Stimulated activated CD8-positive, alpha-beta memory T cell treated with anti-CD3 and anti-CD28 coated beads, Interleukin-4, amount 100 ng/mL, for 1 hour (primary cell): ENCODE results near the gene TTC39C.

Experiments
- DNase-seq, 2 donors: peaks; one replicate each; pipeline ENCODE4 v3.0.0-alpha.2; 2020; ENCODE audit warnings: low read depth in 2 of 2, low spot score in 1 of 2

Gene TTC39C

GRCh38 chr18:23990474-23991410 lies 23.8 kb upstream of the TTC39C start:
- no peak for DNase-seq

DNA sequence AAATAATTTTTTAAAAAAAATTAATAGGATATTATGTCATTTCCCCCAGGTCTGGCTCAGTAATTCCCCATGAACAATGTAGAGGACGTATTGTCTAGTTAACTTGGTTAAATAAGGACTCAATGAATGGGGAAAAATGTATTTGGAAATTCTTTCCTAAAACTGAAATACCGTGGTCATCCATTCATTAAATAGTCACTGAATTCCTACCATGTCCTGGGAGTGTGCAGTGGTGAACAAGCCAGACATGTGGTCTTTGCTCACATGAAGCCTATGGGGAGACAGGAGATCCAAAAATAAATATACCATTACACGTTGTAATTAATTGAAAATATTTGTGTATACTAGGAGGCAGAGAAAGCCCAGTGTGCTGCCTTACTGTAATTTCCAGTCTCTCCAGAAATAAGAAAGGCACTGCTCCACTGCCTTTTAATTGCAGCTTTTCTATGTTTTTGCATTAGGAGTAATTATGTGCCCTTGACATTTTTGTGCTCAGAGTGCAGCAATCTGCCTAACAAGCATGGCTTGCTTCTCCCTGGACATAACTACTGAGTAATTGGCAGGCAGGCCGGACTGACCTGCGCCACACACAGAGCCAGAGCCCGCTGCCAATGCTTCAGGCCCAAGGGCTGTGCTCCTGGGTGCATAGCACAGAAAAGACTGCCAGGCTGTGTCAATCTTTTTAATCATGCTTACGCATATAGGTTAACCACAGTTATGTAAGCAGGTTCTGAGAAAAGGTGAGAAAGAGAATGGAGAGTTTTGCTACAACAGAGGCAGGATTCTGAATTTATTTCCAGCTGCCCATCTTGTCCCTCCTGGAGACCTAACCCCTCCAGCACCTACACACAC lies 22.2 kb upstream of the TTC39C start:
- DNase-seq, result no peak

- no peak for DNase-seq
Measured at GRCh38 chr18:23992941-23993280, 21.6 kb upstream of the TTC39C start.

DNA sequence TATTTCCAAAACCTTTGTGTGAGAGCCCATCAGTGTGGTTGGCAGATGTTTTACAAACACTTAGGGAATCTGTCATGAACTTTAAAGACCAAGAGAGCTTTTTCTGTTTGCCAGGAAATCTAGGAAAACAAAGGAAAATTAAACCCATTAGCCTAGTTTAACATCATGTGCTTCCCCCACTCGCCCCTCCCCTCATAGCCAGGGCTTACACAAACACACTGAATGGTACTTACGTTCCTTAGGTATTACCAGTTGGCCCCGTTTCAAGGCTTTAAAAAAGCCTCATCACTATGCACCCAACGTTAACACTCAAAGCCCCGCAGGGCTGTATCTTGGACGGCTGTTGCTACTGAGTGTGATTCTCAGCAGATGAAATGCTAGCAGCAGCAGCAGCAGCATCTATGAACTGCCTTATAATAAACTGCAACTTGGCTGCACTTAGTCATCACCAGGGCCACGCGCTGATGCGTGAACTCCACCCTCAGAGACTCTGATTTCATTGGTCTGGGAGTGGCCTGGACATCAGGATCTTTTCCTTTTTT lies 20.1 kb upstream of the TTC39C start:
- no peak for DNase-seq

GRCh38 chr18:23995180-23995579 lies 19.4 kb upstream of the TTC39C start:
- no peak for DNase-seq

DNA sequence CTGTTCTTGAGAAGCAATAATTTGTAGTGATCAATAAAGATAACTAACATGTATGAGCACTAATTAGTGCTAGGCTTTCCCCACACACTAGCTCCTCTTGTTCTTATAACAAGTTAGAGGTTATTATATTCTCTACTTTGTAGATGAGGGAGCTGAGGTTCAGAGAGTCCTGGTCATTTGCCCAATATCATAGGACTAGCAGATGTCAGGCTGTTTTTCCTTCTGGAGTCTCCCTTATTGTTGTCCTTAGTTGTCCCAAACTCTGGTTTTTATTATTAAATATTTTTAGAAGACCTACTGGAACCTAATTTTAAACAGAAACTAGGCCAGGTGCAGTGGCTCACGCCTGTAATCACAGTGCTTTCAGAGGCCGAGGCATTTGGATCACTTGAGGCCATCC lies 16.5 kb upstream of the TTC39C start:
- DNase-seq, result no peak

- no peak for DNase-seq
Measured at GRCh38 chr18:23998820-23999219, 15.7 kb upstream of the TTC39C start.

- no peak for DNase-seq
Measured at GRCh38 chr18:24000613-24001490, 13.7 kb upstream of the TTC39C start.

DNA sequence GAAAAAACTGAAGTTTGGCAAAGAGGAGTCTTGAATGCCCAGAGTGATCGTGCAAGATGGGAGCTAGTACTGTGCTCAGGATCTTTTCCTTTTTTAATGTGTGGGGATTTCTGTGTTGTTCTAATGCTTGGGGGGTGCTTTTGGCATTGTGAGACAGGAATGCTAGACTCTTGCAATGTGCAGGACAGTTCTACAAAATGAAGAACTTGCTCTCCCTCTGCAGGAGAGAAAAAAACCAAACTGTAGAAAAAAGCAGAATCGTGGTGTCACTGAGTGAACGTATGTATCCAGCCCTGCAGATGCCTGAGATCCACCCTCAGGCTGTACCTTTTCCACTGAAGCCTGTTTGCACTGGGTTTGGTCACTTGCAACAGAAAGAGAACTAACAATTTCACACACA lies 12.1 kb upstream of the TTC39C start:
- no peak for DNase-seq

DNA sequence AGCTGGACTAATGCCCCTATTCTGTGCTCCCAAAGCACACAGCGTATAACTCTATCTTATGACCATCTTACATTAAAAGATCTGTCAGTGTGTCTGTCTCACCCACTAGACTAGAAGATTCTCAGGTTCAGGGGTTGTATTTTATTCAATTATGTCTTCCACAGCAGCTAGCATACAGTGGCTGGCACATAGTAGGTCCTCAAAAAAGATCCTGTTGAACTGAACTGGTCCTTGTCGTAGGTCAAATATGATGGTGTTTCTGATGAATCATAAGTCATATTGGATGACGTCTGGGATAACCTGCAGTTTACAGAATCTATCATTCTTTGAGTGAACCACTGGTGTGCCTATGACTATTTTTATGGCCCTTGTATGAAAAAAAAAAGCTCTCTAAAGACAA lies 11.3 kb upstream of the TTC39C start:
- no peak for DNase-seq

DNA sequence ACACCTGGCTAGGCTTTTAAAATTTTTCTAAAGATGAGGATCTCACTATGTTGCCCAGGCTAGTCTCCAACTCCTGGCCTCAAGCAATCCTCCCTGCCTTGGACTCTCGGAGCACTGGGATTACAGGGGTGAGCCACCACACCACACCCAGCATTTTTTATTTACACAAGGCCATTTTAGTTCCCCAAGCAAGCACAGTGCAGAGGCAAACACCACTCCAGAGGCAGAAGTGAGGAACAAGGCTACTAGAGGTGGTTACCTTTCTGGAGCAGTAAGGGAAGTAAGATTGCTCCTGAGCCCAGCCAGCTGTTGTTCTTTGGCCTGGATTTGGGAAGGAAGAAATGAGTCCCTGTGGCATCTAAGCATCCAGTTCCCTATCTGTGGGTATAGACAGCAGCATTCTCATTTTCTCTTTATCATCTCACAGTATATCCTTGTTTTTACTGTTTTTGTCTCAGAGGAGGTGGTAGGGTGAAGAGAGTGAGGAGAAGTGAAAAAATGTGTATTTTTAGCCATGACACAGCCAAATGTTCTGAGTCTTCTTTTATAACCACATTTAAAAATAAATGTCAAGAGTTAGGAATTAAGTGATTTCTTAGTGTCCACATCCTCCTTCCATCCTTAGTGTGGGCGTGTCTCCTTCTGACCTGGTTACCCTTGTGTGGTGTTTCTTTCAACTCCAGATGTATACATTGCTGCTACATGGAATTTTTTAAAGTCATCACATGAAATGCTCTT lies 10.5 kb upstream of the TTC39C start:
- no peak for DNase-seq

- DNase-seq, result no peak
Measured at GRCh38 chr18:24006712-24007313, 7.7 kb upstream of the TTC39C start.

DNA sequence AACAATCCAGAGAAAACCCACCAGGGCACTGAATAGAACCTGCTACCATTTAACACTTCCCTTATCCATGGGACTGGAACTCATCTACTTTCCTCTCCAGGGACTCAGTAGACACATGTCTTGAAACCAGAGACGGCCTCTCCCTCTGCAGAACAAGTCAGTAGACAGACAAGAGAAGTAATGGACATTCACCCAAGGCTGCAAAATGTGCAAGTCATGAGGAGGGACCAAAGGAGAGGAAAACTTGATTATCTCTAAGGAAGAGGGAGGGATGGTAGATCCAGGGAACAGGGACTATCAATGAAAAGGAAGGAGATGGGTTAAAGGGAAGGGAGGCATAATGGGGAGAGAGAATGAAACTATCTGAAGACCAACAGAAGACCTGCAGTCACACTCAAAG lies 5.3 kb upstream of the TTC39C start:
- DNase-seq, result no peak

DNA sequence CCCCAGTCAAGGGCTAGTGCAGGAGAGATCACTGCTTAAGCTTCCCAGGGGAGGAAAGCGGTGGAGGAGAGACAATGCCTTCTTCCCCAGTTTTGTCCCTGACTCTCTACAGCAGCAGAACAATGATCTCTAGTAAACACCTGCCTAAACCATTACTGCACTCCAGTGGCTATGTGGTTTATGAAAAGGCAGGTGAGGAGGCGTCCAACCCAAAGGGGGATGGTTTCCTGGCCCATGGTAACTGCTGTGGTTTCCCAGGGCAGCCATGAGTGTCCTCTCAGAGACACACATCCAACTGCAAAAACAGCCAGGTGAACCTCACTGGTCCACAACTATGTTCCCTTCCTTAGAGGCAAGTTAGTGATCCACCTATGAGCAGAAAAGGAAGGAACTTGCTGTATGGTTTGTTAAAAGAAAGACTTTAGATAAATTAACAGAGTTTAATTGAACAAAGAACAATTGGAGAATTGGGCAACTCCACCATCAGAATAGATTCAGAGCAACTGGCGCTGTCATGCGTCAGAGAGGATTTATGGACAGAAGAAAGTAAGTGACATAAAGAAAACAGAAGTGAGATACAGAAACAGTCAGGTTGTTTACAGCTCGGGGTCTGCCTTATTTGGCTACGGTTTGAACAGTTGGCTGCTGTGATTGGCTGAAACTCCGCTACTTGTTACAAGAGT lies 4.8 kb upstream of the TTC39C start:
- DNase-seq, result no peak

DNA sequence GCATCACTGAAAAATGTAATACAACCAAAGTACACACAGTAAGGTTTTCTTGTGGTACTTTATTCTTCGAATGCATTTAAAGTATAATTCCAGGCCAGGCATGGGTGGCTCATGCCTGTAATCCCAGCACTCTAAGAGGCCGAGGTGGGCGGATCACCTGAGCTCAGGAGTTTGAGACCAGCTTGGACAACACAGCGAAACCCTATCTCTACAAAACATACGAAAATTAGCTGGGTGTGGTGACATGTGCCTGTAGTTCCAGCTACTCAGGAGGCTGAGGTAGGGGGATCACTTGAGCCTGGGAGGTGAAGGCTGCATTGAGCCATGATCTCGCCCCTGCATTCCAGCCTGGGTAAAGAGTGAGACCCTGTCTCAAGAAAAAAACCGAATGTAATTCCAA lies 3.9 kb upstream of the TTC39C start:
- DNase-seq, result no peak

DNA sequence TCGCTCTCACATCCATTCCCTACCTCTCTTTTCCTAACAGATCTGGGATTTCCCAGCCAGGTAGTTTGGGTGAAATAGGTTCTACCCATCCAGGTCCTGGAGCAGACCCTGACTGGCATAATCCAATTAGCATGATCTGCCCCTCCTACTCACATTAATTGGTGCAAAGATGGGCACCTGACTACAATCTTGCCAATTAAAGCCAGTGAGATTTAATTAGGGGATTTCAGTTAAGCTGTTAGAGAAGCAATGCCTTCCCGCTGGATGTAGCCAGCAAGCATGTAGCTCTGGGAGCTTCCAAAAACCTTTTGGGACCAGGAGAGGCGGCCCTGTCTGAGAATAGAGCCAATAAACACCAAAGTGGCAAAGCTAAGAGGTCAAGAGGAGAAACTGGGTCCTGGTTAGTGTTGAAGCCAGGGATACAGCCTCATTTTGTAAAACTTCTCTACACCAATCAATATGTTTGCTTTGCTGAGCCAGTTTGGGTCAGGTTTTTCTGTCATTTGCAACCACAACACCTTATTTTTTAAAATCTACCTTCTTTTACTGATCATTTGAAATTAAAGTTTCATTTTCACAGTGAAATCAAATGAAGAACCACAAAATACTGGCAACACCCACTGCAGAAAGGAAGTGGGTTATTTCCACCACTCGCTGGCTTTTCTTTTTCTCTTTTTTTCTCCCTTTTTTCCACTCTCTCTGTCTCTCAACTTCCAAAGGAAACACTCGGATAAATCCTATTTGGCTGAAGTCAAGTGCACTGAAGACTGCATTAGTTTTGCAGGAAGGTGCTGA lies 3.2 kb upstream of the TTC39C start:
- DNase-seq, result no peak

DNA sequence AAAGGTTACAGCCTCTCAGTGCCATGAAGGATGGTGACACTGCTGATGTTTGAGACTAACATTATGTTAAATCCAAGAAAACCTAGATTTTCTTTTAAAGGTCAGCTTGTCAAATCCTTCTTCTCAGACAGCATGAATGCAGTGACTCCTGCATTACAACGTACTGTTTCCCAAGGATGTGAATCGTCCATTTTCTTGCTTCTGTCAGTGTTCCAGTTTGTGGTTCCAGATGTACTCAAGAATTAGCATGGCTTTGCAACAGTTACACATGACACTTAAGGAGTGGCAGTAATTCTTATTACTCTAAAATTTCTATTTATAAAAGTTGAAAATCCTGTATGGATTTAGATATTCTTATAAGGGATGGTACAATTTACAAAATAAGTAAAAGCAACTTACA lies 1.5 kb upstream of the TTC39C start:
- DNase-seq, result no peak

DNA sequence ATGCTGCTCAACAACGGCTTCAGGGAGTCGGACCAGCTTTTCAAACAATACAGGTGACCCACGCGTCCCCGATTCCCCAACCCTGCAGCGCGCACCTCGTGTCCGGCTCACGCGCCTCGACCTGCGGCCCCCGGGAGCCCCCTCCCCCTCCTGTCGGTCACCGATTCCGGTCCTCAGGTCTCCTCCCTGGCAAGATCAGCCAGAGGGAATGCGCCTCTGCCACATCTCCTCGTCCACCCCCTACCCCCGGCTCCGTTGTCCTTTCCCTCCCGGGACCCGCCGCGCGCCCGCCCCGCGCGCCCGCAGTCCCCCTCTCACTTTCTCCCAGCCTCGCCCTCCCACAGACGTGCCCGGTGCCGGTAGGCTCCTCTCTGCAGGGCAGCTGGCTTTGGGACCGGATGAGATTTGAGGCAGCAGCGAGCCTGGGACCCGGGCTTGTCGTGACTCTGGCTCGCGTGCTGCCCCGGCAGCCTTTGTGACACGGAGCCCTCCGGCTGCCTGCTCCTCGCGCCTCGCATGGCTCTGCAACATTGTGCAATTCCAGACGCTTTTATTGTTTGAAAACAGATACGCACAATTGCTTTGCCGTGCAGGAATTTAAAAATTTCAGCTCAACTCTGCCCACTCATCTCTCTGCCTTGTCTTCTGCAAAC lies 558 bp downstream of the TTC39C start:
- DNase-seq, result no peak
